HG02885 (cell line): ENCODE measurements around the gene DCBLD2.
A peak's percentile ranks its signal among the peaks of the same experiment; 100 is the strongest.

ENCODE experiments used
- ATAC-seq: cut with Tn5 transposase; IDR thresholded peaks from one replicate; pipeline ENCODE4 v1.9.1; 2021; ENCODE audit warnings: mild to moderate bottlenecking; ENCODE audit not compliant: unreplicated experiment, poor library complexity

The DCBLD2 gene, protein sequence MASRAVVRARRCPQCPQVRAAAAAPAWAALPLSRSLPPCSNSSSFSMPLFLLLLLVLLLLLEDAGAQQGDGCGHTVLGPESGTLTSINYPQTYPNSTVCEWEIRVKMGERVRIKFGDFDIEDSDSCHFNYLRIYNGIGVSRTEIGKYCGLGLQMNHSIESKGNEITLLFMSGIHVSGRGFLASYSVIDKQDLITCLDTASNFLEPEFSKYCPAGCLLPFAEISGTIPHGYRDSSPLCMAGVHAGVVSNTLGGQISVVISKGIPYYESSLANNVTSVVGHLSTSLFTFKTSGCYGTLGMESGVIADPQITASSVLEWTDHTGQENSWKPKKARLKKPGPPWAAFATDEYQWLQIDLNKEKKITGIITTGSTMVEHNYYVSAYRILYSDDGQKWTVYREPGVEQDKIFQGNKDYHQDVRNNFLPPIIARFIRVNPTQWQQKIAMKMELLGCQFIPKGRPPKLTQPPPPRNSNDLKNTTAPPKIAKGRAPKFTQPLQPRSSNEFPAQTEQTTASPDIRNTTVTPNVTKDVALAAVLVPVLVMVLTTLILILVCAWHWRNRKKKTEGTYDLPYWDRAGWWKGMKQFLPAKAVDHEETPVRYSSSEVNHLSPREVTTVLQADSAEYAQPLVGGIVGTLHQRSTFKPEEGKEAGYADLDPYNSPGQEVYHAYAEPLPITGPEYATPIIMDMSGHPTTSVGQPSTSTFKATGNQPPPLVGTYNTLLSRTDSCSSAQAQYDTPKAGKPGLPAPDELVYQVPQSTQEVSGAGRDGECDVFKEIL

DNA sequence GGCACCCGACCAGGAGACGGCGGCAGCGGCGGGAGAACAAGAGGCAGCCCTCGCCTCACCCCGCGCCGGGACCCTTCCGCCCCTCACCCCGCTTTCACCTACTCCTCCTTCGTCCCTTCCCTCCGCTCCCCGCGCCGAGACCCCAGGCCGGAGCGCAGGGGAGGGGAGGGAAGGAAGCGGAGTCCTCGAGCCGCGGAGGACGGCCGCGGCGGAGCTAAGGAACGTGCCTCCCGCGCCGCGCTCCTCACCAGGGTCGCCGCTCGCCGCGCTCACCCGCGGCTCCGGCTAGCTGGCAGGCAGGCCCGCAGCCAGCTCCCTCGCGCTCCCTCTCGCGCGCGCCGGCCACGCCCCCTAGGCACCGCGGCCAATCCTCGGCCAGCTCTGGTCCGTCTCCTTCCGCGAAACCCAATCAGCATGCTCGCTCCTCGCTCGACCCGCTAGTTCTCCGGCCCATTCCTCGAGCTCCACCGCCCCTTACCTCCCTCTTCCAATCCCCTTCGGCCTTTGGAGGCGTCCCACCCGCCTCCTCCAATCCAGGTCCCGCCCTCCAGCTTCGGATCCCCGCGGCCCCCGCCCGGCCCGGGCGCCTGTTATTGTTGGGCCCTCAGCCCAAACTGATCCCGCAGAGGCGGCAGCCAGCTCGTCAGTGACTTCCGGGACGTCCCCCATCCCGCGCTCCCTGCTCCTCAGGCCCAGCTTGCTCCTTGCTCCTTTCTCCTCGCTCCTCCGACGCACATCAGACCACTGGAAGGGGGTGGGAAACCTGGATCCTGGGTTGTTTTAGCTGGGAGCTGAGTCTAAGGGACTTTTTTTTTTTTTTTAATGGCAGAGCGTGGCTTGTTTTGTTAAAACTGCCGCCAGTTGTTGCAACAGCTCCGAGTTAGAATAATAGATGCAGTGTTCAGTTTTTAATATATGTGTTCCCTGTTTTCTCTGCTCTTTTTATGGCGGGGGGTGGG, at the start of gene DCBLD2:
Gene DCBLD2, minus strand, starts transcription at position 304 of the 959 bp plus-strand sequence. CDS start 369 bp downstream, outside the sequence.
- ATAC-seq: peak; percentile 98

DNA sequence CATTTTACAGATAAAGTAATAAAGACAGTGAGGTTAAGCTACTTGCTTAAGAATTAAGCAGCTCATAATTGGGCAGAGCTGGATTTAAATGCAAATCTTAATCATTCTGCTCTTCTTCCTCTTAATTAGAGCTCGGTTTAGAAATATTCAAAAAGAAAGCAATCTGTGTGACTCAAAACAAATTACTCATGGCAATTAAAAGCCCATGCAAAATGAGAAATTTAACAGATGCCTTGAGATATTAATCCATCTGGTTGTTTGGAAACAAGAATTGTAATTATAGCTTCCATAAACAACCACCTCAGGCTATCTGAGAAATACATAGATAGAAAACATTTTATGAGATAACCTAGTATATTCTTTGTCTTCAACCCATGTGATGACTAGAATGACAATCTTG, 44.2 kb upstream of the DCBLD2 start:
- no peak for ATAC-seq

DNA sequence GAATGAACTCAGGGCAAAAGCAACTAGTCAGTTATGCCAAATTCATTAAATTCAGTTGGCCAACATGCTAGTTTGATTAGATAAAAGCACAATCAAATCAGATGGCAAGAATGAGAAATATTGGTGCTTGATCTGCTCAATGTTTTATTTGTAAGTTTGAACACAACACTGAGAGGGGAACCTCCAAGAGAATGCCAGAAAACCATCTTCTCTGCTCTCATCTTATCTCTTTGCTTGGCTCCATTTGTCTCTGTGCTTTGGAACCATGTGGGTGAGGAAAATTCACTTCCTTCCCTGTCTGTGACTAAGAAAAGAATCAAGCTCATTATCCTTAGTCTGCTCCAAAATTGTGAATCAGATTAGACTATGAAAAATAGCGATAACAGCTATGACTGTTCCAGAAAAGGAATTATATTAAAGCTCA, 43.6 kb upstream of the DCBLD2 start:
- no peak for ATAC-seq

DNA sequence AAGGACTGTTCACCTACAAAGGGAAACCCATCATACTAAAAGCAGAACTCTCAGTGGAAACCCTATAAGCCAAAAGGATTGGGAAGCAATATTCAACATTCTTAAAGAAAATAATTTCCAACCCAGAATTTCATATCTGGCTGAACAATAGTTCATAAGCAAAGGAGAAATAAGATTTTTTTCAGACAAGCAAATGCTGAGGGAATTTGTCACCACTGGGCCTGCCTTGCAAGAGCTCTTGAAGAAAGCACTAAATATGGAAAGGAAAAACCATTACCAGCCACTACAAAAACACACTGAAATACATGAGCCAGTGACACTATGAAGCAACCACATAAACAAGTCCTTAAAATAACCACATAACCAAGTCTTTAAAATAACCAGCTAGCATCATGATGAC, 28.9 kb upstream of the DCBLD2 start:
- no peak for ATAC-seq

DNA sequence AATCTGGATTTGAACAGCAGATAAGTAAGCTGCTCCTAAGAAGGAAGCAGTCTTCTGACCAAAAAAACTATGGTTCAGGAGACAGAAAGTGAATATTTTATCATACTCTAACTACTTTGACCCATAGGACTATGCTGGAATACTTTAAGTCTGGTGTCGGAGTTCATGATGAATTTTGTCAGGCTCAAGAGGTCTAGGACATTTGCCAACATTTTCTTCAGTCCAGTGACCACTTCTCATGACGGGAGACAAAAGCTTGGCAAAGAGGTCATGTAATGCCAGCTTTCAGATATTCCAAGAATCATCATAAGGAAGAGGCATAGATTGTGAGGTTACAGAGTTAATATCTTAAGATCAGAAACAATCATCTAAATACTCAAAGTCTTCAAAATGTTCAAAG, 20.5 kb upstream of the DCBLD2 start:
- no peak for ATAC-seq

DNA sequence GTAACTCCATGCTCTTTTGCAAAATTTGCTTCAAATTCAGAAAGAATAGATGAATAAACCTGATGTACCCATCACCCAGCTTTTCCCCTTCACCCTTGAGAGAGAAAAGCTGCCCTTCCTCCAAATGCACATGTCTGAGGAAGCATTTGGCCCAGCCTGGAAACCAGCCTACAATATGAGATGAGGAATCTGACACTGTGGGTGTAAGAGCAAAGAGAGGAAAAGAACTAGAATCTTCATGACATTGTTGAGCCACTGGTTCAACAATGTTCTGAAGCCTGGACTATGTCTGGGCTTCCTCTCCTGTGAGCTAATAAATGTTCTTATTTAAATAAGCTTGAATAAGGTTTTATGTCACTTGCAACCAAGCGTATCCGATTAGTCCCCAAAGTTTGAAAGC, 18.7 kb upstream of the DCBLD2 start:
- ATAC-seq: no peak

DNA sequence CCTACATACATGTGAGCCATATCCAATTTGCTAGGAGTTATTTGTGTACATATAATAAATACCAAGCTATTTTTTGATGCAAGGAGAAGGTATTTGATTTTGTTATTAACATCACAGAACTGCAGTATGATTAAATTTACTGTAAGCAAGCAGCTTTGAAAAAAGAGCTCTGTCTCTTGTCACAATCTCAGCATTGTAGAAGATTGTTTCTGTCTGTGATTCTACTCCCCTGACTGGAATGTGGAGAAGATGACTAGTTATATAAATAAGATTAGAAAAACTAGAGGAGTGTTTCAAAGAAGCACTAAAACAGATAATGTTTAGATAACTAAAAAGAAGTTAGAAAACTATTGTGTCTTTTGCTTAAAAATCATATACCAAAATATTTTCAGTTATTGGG, 17.1 kb upstream of the DCBLD2 start:
- ATAC-seq: no peak

DNA sequence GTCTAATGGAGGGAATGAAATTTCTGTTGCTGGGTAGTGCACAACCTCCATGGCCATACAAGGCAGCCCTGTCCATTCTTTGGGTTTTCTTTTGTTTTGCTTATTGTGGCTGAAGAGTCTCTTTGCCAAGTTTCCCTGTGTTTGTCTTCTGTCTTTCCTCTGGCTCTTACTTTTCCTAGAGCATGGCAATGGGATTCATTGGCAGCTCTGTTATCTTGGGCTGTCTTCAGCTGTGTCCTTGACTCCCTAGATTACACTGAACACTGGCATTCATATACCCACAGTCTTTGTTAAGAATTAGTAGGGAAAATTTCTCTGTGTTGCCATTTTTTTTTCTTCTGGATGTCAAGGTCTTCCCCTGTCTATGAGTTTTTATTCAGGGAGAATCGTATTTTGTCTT, 16.1 kb upstream of the DCBLD2 start:
- no peak for ATAC-seq

DNA sequence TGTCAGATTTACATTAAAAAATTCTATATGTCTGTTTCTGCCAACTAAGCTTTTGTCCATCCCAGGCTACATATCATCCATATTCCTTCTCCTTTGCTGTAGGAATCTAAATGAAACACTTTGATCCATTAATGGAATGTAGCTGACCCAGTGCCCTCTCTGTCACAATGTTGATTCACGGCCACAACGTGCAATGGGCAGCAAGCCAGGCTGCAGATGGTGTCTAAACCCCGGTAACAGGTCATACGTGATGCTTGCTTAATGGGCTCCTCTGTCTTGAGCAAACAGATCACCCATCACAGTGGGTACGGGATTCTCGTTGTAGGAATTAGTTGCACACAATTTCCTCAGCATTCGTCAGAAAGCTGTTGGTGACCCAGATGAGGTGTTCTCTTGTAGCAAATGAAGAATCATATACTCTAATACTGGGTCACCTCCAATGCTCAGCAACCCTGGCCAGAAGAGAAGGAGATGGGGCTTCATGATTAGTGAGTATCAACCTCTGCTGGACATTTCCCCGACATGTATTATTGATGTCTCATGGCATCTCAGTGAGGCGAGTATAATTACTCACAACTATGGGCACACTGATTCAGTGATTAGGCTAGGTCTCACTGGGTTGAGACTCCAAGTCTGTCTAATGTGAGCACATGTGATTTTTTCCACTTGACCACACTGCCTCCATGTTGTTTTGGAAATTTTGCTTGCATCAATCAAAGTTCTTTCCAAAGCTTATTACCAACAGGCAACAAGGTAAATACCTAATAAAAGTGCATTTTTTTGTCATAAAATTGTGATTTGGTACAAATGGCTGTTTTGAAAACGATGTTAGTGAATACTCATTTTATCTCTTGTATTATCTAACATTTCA, 12.9 kb upstream of the DCBLD2 start:
- ATAC-seq: no peak

DNA sequence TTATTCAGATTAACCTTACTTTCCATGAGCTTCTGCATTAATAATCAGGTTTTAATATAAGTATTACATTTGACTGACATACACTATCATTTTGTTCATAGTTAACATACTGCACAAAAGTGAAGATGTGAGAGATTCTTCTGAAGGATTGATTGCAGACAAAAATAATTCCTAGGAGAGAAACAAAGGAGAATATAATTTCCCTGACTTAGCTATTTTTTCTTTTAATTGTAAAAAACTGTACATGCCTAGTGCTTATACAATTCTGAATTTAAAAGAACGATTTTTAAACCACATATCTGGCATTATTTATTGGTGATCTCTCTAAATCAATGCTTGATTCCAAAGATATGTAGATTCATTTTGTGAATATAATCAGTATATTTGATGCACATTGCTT, 11.0 kb upstream of the DCBLD2 start:
- no peak for ATAC-seq

DNA sequence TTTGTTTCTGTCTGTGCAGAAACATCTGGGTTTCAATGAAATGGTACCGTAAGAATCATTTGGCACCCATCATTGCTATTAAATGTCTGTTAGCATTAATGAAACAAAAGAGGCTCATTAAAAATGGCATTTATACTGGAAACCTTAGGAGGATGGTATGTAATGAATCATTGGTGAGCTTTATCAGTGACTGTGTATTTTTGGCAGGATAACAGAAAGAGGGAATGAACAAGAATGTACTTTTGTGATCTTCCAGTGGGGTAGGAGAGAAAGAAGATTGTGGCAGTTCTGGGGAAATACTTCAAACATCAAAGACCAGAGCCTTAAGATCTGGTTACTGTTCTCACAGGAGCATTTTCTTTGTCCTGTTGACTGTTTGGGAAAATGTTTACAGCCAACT, 4.7 kb upstream of the DCBLD2 start:
- ATAC-seq: no peak

DNA sequence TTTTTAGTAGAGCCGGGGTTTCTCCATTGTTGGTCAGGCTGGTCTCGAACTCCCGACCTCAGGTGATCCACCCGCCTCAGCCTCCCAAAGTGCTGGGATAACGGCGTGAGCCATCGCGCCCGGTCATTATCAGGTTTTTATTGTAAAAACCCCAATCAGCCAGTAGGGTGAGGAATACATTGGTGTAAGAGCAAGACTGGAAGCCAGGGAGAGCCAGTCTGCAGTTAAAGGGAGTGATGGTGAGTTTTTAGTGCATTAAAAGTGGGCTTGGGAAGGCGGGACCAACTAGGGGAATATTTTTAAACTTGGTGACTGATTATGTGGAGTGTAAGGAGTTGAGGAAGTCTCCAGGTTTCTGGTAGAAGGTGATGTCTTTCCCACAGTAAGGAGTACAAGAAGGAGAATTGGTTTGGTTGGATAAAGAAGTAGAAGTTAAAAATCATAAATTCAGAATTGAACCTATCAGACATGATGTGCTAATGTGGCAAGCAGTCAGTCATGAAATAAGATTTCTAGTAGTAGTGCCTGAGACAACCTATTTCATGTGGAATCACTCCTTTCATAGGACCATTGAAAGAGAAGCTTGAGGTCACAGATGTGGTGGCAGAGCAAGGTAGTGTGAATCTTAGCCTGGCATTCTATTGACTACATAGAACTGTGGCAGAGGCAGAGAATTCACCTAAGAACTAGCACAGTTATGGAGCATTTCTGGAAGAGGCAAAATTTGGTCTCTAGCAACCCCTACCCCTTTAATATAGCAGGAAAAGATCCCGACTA, 2.4 kb upstream of the DCBLD2 start:
- no peak for ATAC-seq

DNA sequence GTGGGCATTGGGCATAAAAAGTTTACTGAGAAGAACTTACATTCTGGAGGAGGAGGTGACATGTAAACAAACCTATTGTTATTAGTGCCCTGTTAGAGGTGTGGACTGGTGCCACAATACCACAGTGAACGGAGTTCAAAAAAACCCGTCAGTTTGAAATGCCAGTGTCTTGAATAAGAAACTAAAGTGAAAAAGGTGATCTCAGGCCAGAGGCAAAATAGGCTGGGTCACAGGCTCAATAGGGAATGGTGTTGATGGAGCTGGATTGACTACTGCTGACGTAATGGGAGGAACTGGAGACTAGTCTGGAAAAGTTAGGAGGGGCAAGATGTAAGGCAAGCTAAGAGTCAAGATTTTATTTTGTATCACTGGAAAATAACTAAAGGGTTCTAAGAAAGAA, 1.6 kb upstream of the DCBLD2 start:
- ATAC-seq: no peak

DNA sequence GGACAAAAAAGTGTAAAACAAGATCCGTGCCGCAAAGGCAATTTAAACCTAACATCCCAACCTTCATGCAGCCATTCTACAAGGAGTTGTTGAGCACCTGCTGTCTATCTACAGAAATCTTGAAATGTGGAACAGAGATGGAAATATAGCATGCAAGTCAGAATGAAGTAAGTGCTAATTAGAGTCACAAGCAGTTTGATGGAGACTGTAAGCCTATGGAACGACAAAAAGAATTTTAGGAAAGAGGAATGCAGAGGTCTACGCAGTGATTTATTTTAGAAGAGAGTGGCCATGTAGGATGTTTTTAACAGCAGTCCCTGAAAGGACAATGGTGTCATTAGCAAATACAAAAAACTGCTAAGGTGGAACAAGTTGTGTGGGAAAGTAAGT, 851 bp upstream of the DCBLD2 start:
- ATAC-seq: no peak

DNA sequence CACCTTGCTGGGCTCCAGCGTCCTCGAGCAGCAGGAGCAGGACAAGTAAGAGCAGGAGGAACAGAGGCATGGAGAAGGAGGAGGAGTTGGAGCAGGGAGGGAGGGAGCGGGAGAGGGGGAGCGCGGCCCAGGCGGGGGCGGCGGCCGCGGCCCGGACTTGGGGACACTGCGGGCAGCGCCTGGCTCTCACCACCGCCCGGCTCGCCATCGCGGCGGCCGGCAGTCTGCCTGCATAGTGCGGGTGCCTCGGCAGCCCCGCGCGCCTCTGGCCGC, 440 bp downstream of the DCBLD2 start:
- ATAC-seq: peak; percentile 32

DNA sequence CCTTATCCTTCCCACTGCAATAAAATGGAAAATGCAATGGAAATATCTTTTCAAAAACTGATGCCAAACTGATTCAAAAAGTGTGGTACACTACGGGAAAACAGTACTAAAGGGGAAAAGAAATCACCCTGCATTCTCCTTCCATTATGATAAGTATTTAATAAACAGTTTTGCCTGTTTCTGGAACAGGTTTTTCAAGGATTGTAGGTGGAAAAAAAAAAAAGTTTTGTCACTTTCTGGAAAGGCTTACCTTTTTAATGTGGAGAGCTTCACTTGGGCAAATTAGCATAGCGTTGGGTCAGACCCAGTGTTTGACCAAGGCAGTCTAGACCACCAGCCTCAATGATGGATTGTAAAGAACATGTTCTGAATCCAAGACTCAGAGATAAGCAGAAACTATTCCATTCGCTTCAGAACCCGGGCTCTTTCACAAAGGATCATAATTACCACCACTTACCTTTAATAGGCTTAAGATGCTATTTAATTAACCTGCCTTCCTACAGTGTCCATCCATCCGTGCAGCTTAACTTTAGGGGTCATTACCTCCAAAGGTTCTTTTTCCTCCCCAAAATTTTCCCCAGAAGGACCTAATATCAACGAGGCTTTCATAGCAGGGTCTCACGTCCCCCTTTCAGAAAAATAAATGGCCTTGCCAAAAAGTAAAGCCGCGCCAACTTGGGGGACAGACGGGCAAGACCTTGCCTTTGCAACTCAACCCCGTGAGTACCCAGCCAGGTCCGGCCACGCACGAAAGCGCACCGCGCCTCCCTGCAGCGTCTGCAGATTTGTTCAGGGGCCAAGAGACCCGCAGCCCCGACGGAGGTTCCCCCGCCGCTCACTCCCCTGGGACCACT, 1.0 kb downstream of the DCBLD2 start:
- ATAC-seq: peak; percentile 6

DNA sequence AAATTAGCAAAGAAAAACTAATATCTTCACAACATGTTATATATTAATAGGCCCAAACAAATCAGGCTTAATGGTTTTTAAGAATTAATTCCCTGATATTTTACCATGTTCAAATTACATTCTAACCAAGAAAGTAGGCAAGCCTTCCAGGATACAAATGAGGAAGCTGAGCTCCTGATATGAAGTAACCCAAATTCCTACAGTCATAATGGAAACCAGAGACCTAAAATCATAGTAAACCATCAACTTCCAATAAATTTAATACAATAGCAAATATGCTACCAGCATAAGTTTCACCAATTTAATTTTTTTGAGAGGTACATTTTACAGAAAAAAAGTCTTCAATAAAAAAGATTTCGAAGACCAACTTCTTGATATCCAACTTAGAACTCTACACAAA, 3.8 kb downstream of the DCBLD2 start:
- ATAC-seq: no peak
